Prostate gland (tissue), 2 donors: ENCODE measurements around the gene AATK.

Source experiments
- CTCF ChIP-seq, 4 experiments: fragments of 200-600 bp in 2 of 4; fragments of 450-650 bp in 2 of 4; sonication (generic) in 2 of 4; IDR thresholded peaks; 1 replicate in 3 of 4; 2 replicates in 1 of 4; pipeline ENCODE4 v1.5.1; 2016 to 2019; ENCODE audit warnings: antibody characterized with exemption in 4 of 4, mild to moderate bottlenecking in 2 of 4, moderate library complexity in 2 of 4
- POLR2A ChIP-seq: fragments of 450-650 bp; IDR thresholded peaks from one replicate; pipeline ENCODE4 v1.6.1; 2016; ENCODE audit warnings: antibody characterized with exemption, mild to moderate bottlenecking

DNA sequence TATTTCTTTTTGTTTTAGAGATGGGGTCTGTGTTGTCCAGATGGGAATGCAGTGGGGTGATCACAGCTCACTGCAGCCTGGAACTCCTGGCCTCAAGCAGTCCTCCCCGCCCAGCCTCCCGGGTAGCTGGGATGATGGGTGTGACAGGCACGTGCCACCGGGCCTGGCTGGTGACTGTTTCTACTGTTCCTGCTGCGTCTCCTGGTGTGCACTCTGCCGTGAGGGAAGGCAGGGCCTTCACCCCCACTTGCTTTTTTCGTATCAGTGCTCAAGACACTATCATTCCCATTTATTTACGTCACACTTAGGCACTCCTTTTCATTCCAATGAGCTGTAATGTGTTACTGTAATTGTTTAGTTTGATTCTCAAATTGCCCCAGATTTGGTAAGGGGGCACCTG lies 26.0 kb downstream of the AATK start:
- TF ChIP-seq CTCF (IDR thresholded peaks at IDR 0.05) (no peak), POLR2A (no peak)
